Tibial nerve (tissue), 4 donors: Measurements from ENCODE around the gene TOPBP1. TPM values are rescaled to one million over a fixed set of nuclear protein-coding genes. Genes with fewer than 3 reads are reported as not detected.

Source experiments
- DNase-seq, 2 donors: peaks; one replicate each; pipeline ENCODE4 v3.0.0-alpha.2; 2019; ENCODE audit warnings: low spot score in 2 of 2
- H3K27ac ChIP-seq, 4 donors: fragments of 200-600 bp; sonication (generic) in 3 of 4; one replicate each; pipeline ENCODE4 v1.5.1; 2017 to 2019; ENCODE audit warnings: mild to moderate bottlenecking in 1 of 4
- H3K27me3 ChIP-seq, 2 donors: fragments of 200-600 bp; sonication (generic) in 1 of 2; one replicate each; pipeline versions ENCODE4 v1.5.1 to v1.6.0; 2017 to 2019
- H3K36me3 ChIP-seq, 3 donors: fragments of 200-600 bp; sonication (generic); one replicate each; pipeline ENCODE4 v1.5.1; 2018 to 2019
- H3K4me1 ChIP-seq, 4 donors: fragments of 200-600 bp; sonication (generic) in 3 of 4; one replicate each; pipeline ENCODE4 v1.5.1; 2017 to 2019
- H3K4me3 ChIP-seq, 4 donors: fragments of 200-600 bp; sonication (generic) in 3 of 4; one replicate each; pipeline ENCODE4 v1.5.1; 2017 to 2019; ENCODE audit warnings: mild to moderate bottlenecking in 1 of 4, moderate library complexity in 1 of 4
- H3K9me3 ChIP-seq, 4 donors: fragments of 200-600 bp; sonication (generic) in 3 of 4; one replicate each; pipeline ENCODE4 v1.5.1; 2017 to 2019
- CTCF ChIP-seq, 5 experiments: fragments of 200-600 bp in 3 of 5; fragments of 450-650 bp in 2 of 5; sonication (generic) in 3 of 5; IDR thresholded peaks; one replicate each; pipeline ENCODE4 v1.5.1; 2016 to 2019; ENCODE audit warnings: antibody characterized with exemption in 5 of 5, mild to moderate bottlenecking in 3 of 5, moderate library complexity in 2 of 5
- EP300 ChIP-seq, 2 donors: sonication (generic); formaldehyde crosslinking; IDR thresholded peaks; one replicate each; pipeline ENCODE4 v1.6.1; 2017; ENCODE audit warnings: antibody characterized with exemption in 2 of 2, mild to moderate bottlenecking in 1 of 2
- POLR2A ChIP-seq, 2 donors: fragments of 450-650 bp; IDR thresholded peaks; one replicate each; pipeline ENCODE4 v1.6.1; 2017; ENCODE audit warnings: antibody characterized with exemption in 2 of 2, mild to moderate bottlenecking in 2 of 2, moderate library complexity in 2 of 2
- WGBS, 2 donors: methylation state at CpG; one replicate each; pipeline ENCODE4 v1.1.5; 2018; 5-methylcytosine and 5-hydroxymethylcytosine counted together
- total RNA-seq, 4 donors: library from RNA; depleted of rRNA; stranded (reverse); fragments of >200 nt; gene quantifications; one replicate each; pipeline ENCODE4 v1.1.0, GENCODE V29; 2016

The TOPBP1 gene
- total RNA-seq, 4 donors from 2014 or later = 17.0 to 39.3 (median 22.1) TPM

- 0 to 2% methylated on average over 28 to 62 of the region's 81 CpGs for WGBS, 2 donors
- peak; percentile 83 to 91 for TF ChIP-seq POLR2A (IDR thresholded peaks at IDR 0.05)
- TF ChIP-seq EP300 (IDR thresholded peaks at IDR 0.05) = peak in 1 of 2 donors; percentile 95
- no peak for TF ChIP-seq CTCF (IDR thresholded peaks at IDR 0.05)
- peak in 1 of 2 donors; percentile 14 for DNase-seq
- no peaks in the 10 kb centered on the region for H3K27me3 ChIP-seq
- H3K27ac ChIP-seq = peak within 1 kb of the TSS; percentile 93 to 99 (median 98)
- peaks cover 0 to 69% (median 34%) of the 10 kb centered on the region in 4 donors for H3K4me1 ChIP-seq
- H3K4me3 ChIP-seq = peak within 1 kb of the TSS; percentile 60 to 84 (median 82)
- H3K9me3 ChIP-seq = no peaks in the 10 kb centered on the region
- H3K36me3 ChIP-seq = peaks cover 0 to 15% (median 6%) of the 10 kb centered on the region in 3 donors
Observed at GRCh38 chr3:133573629-133574194, 88.0 kb downstream of the TOPBP1 start, which contains the start of gene CDV3. TSS of gene CDV3 (plus strand) at chr3:133573686. CDS start at chr3:133574045, 359 bp downstream.

- peak; percentile 100 for DNase-seq
- Histone ChIP-seq H3K27me3 (no peaks in the 10 kb centered on the region), H3K9me3 (no peaks in the 10 kb centered on the region), H3K27ac (peak overlapping the region; percentile 93 to 98 (median 96)), H3K36me3 (peaks cover 0 to 9% (median 6%) of the 10 kb centered on the region in 3 donors), H3K4me3 (peak overlapping the region; percentile 48 to 84 (median 74)), H3K4me1 (peaks cover 0 to 67% (median 35%) of the 10 kb centered on the region in 4 donors)
- peak in 4 of 5 experiments; percentile 7 to 41 (median 23) for TF ChIP-seq CTCF (IDR thresholded peaks at IDR 0.05)
- peak; percentile 14 to 33 for TF ChIP-seq EP300 (IDR thresholded peaks at IDR 0.05)
- peak; percentile 48 to 72 for TF ChIP-seq POLR2A (IDR thresholded peaks at IDR 0.05)
- WGBS, 2 donors = 0 to 1% methylated on average over 32 to 33 of the region's 33 CpGs
Observed at GRCh38 chr3:133573054-133573628, 88.6 kb downstream of the TOPBP1 start.

- Histone ChIP-seq H3K4me3 (peak overlapping the region; percentile 20 to 50 (median 28)), H3K27me3 (no peaks in the 10 kb centered on the region), H3K27ac (peak overlapping the region; percentile 75 to 93 (median 90)), H3K4me1 (peaks cover 0 to 61% (median 29%) of the 10 kb centered on the region in 4 donors), H3K9me3 (no peaks in the 10 kb centered on the region), H3K36me3 (peaks cover 0 to 6% (median 2%) of the 10 kb centered on the region in 3 donors)
- TF ChIP-seq CTCF (IDR thresholded peaks at IDR 0.05) (no peak), EP300 (IDR thresholded peaks at IDR 0.05) (no peak), POLR2A (IDR thresholded peaks at IDR 0.05) (no peak)
- 80 to 84% methylated on average over 19 of the region's 19 CpGs for WGBS, 2 donors
- DNase-seq = no peak
Observed at GRCh38 chr3:133572158-133573053, 89.3 kb downstream of the TOPBP1 start.

- DNase-seq = no peak
- peak overlapping the region in 2 of 4 donors; percentile 43 to 78 for H3K27ac ChIP-seq
- peaks cover 0 to 46% (median 19%) of the 10 kb centered on the region in 4 donors for H3K4me1 ChIP-seq
- H3K36me3 ChIP-seq = no peaks in the 10 kb centered on the region
- no peaks in the 10 kb centered on the region for H3K27me3 ChIP-seq
- 53 to 72% methylated on average over 2 of the region's 2 CpGs for WGBS, 2 donors
- H3K9me3 ChIP-seq = no peaks in the 10 kb centered on the region
- H3K4me3 ChIP-seq = no peak overlapping the region
- TF ChIP-seq CTCF (IDR thresholded peaks at IDR 0.05) (no peak), EP300 (IDR thresholded peaks at IDR 0.05) (no peak), POLR2A (IDR thresholded peaks at IDR 0.05) (no peak)
Observed at GRCh38 chr3:133570937-133571320, 90.8 kb downstream of the TOPBP1 start.
